Adipocyte (in vitro differentiated cells): ENCODE data around the gene MRPL11.

Experiments used
- DNase-seq: peaks from one replicate; pipeline ENCODE4 v3.0.0-alpha.2; 2015; ENCODE audit warnings: low read depth
- H3K27me3 ChIP-seq: replicated peaks from 2 replicates; pipeline ENCODE4 v1.7.0; 2013; ENCODE audit warnings: mild to moderate bottlenecking, low read length, moderate library complexity; ENCODE audit not compliant: control insufficient read depth, insufficient read depth
- H3K36me3 ChIP-seq: 2 replicates; pipeline ENCODE4 v1.7.0; 2013; ENCODE audit warnings: low read length, mild to moderate bottlenecking, moderate library complexity; ENCODE audit not compliant: control insufficient read depth, insufficient read depth, severe bottlenecking
- H3K4me1 ChIP-seq: 2 replicates; pipeline ENCODE4 v1.7.0; 2013; ENCODE audit warnings: mild to moderate bottlenecking, low read length, moderate library complexity; ENCODE audit not compliant: control insufficient read depth, insufficient read depth
- H3K4me3 ChIP-seq: 2 replicates; pipeline ENCODE4 v1.7.0; 2013; ENCODE audit warnings: mild to moderate bottlenecking, low read length, moderate library complexity
- H3K9ac ChIP-seq: 2 replicates; pipeline ENCODE4 v1.7.0; 2013; ENCODE audit warnings: mild to moderate bottlenecking, low read length, moderate library complexity
- H3K9me3 ChIP-seq: 2 replicates; pipeline ENCODE4 v1.7.0; 2013; ENCODE audit warnings: mild to moderate bottlenecking, low read length, moderate library complexity; ENCODE audit not compliant: control insufficient read depth

MRPL11 gene

DNA sequence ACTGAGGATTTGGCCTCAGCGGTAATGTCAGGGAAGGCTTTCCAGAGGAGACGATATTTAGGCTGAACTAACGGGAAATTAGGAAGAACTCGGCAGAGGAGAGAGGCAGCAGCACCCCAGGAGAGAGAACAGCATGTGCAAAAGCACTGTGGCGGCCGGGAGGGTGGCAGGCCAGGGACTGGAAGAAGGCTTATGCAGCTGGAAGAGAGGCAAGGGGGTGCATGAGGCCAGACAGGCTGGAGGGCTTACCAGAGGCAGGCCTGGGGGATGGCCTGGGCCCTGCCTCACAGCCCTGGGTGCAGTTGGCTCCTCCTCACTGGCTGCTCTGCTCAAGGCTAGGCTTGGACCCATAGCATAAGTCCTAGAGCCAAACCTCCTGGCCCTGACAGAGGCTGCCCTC, 25.5 kb downstream of the MRPL11 start:
- H3K9me3 ChIP-seq, result no peaks in the 10 kb centered on the region
- no peaks in the 10 kb centered on the region for H3K36me3 ChIP-seq
- no peak overlapping the region for H3K9ac ChIP-seq
- no peaks in the 10 kb centered on the region for H3K27me3 ChIP-seq
- peaks cover 23% of the 10 kb centered on the region for H3K4me1 ChIP-seq
- H3K4me3 ChIP-seq, result no peak overlapping the region
- no peak for DNase-seq

DNA sequence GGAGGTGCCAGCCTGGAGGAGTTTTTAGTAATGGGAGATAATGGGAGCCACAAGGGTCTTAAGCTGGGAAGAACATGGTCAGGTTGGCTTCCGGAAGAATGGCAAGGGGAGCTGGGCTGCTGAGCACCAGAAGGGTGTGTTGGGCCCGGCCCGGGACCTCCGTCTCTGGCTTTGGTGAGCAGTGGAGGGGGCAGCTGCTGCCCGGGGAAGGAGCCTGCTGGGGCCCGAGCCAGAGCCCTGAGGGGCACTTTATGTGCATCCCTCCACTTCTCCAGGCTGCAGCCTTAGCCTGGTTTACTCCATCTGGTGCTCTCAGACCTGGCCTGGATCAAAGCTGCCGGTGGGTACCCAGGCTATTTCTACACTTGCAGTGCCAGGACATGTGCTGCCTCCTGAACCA, 26.5 kb downstream of the MRPL11 start:
- Histone ChIP-seq H3K9ac (no peak overlapping the region), H3K4me1 (peaks cover 13% of the 10 kb centered on the region), H3K9me3 (no peaks in the 10 kb centered on the region), H3K27me3 (peaks cover 5% of the 10 kb centered on the region), H3K4me3 (no peak overlapping the region), H3K36me3 (no peaks in the 10 kb centered on the region)
- no peak for DNase-seq

DNA sequence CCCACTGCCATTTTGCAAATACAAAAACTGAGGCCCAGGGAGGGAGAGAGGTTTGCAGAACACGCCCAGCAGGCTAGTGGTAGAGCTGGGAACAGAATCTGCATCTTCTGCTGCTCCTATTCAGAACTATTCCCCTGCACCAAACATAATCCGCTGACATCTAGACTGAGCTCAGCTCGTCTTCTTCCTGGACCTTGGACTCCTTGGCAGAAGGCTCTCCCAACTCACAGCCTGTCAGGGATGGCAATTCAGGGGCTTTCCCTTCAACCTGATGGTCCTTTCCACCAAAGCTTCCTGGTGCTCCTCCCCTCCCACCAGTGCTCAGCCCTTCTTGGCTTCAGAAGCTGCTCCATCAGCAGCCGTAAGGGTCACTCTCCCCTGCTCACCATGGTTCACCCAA, 27.3 kb downstream of the MRPL11 start:
- no peak for DNase-seq
- Histone ChIP-seq H3K4me3 (no peak overlapping the region), H3K9me3 (no peaks in the 10 kb centered on the region), H3K9ac (no peak overlapping the region), H3K4me1 (peaks cover 8% of the 10 kb centered on the region), H3K36me3 (no peaks in the 10 kb centered on the region), H3K27me3 (peaks cover 13% of the 10 kb centered on the region)

DNA sequence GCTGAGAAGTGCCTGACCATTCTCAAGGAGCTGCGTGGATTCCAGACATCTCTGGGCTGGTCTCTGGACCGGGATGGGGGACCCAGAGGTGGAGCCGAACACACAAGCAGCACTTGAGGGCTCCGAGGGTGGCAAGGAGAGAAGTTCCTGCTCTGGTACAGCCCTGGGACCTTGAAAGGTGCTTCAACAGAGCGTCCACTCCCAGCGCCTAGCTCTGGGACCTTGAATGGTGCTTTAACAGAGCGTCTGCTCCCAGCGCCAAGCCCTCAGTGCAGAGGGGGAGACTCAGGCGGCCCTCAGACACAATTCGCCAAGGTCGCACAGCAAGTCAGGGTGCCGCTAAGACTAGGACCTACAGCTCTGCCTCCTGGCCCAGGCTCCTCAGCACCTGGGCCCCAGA, 28.5 kb downstream of the MRPL11 start:
- no peak overlapping the region for H3K4me3 ChIP-seq
- peaks cover 8% of the 10 kb centered on the region for H3K4me1 ChIP-seq
- no peaks in the 10 kb centered on the region for H3K36me3 ChIP-seq
- H3K9ac ChIP-seq, result no peak overlapping the region
- H3K9me3 ChIP-seq, result no peaks in the 10 kb centered on the region
- no peak for DNase-seq
- peaks cover 23% of the 10 kb centered on the region for H3K27me3 ChIP-seq

DNA sequence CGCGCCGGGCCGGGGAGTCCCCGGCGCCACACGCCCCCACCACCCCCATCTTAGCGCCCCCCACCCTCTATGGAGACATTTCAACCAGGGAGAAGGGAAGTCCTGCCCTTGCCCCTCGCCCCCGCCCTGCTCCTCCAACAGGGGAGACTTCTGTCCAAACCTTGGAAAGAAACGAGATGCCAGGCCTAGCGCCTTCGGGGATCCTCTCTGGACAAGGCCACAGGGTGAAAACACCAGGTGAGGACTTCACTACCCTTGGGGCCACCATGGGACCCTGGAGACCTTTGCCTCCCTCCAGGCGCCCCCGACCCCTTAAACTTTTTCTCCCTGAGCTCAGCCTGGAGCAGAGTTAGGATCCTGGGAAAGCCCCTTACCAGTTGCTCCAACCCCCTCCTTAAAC, 29.4 kb downstream of the MRPL11 start:
- Histone ChIP-seq H3K27me3 (peaks cover 33% of the 10 kb centered on the region), H3K9ac (no peak overlapping the region), H3K36me3 (no peaks in the 10 kb centered on the region), H3K4me1 (peaks cover 4% of the 10 kb centered on the region), H3K9me3 (no peaks in the 10 kb centered on the region), H3K4me3 (no peak overlapping the region)
- DNase-seq, result no peak

DNA sequence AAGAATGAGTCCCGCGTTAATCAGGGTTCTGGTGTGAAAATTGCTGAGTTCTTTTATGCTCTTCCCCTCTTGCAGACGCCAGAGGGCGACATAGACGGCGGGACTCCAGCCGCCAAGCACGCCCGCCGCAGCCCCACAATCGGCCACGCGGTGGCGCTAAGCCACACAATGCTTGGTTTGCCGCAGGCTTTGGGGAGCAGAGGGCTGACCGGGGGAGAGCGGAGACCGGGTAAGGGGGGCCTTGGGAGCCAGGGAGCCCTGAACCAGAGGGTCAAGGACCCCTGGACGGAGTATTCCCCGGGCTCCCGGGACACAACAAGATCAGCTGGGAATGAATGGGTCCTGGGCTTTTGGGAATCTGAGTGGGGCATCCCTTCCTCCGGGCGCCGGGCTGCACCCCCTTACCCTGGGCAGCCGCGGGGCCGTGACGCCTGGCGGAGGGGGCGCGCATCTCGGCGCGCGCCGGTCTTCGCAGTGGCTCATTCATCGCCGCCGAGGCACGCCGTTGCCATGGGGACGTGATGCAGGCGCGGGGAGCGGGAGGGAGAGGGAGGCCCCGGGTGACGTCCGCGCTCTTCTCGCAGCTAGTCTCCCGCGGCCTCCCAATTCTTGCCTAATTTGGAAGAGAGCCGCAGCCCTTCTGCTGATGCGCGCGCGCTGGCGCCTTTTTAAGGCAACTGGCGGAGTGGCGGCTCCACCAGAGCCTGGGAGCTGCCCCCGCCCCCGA, 30.0 kb downstream of the MRPL11 start:
- Histone ChIP-seq H3K4me1 (no peaks in the 10 kb centered on the region), H3K4me3 (peak overlapping the region; percentile 78), H3K27me3 (peaks cover 38% of the 10 kb centered on the region), H3K36me3 (no peaks in the 10 kb centered on the region), H3K9ac (no peak overlapping the region), H3K9me3 (no peaks in the 10 kb centered on the region)
- DNase-seq, result peak; percentile 97

DNA sequence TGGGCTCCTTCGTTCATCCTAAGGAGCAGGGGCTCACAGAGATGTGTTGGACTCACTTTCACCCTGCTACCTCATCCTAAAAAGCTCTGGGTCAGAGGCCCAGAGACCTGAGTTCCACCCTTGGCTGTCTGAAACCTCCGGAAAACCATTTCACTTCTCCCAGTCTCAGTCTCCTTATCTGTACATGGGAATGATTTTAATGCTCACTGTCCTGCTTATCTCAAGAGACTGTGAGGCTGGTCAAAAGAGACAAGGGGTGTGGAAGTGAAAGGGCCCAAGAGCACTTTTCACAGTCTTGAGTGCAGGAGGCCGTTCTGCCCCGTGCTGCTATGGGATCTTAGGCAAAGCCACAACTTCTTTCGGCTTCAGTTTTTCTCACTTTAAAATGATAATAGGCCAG, 31.0 kb downstream of the MRPL11 start:
- Histone ChIP-seq H3K36me3 (no peaks in the 10 kb centered on the region), H3K4me1 (no peaks in the 10 kb centered on the region), H3K27me3 (peaks cover 48% of the 10 kb centered on the region), H3K4me3 (no peak overlapping the region), H3K9me3 (no peaks in the 10 kb centered on the region), H3K9ac (no peak overlapping the region)
- no peak for DNase-seq

DNA sequence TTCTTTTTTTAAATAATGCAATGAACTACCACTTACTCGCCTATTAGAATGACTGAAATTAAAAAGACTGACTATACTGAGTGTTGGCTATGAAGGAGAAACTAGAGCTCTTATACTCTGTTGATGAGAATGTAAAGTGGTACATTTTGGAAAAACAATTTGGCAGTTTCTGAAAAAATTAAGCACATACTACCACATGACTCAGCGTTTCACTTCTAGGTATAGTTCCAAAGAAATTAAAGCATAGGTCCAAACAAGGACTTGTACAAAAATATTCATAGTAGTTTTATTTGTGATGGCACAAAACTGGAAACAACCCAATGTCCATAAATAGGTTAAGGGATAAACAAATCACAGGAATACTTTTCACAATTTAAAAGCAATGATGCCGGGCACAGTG, 44.7 kb downstream of the MRPL11 start:
- Histone ChIP-seq H3K36me3 (no peaks in the 10 kb centered on the region), H3K9ac (no peak overlapping the region), H3K9me3 (no peaks in the 10 kb centered on the region), H3K27me3 (peaks cover 21% of the 10 kb centered on the region), H3K4me1 (no peaks in the 10 kb centered on the region), H3K4me3 (no peak overlapping the region)
- no peak for DNase-seq

DNA sequence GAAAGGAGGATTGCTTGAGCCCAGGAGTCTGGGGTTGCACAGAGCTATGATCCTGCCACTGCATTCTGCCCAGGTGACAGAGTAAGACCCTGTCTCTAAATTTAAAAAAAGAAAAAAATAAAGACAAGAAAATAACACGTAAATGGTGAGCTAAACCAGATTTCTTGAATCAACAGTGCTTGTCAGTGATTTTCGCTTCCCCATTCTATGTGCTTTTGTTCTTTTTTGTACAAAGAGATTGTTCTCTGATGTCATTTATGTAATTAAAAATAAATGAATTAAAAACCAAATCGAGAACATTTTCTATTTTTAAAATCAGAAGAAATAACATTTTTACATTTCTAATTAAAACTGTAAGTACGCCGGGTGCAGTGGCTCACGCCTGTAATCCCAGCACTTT, 47.3 kb downstream of the MRPL11 start:
- no peaks in the 10 kb centered on the region for H3K9me3 ChIP-seq
- DNase-seq, result no peak
- H3K36me3 ChIP-seq, result no peaks in the 10 kb centered on the region
- H3K4me3 ChIP-seq, result no peak overlapping the region
- H3K4me1 ChIP-seq, result peaks cover 5% of the 10 kb centered on the region
- H3K27me3 ChIP-seq, result peaks cover 17% of the 10 kb centered on the region
- H3K9ac ChIP-seq, result no peak overlapping the region

DNA sequence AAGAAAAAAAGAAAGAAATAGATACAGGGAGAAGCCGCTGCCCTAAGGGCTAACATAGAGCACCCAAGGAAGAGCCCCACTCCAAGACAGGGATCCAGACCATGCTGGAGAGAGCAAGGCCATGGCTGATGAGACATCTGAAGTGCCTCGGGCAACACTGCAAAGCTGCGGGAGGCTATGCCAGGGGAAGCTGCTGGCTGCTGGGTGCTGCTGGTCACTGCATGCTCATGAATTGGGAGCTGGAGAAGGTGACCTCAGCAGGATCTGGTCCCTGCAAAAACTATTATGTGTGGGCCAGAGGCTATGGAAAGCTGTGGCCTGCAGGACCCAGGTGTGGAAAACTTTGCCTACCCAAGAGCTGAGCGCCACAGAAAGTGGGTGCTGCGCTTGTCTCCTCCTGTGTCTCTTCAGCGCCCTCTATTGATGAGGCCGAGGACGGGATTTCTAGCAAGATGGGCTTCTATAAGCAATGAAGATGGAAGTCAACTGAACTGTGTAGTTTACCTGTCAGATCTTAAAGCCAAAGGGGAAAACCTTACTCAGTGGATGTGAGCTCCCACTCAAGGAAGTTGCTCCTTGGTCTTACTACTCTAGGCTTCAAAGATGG, 49.8 kb downstream of the MRPL11 start:
- Histone ChIP-seq H3K9me3 (no peaks in the 10 kb centered on the region), H3K27me3 (peaks cover 14% of the 10 kb centered on the region), H3K4me1 (peaks cover 7% of the 10 kb centered on the region), H3K36me3 (no peaks in the 10 kb centered on the region), H3K4me3 (no peak overlapping the region), H3K9ac (no peak overlapping the region)
- DNase-seq, result peak; percentile 83

DNA sequence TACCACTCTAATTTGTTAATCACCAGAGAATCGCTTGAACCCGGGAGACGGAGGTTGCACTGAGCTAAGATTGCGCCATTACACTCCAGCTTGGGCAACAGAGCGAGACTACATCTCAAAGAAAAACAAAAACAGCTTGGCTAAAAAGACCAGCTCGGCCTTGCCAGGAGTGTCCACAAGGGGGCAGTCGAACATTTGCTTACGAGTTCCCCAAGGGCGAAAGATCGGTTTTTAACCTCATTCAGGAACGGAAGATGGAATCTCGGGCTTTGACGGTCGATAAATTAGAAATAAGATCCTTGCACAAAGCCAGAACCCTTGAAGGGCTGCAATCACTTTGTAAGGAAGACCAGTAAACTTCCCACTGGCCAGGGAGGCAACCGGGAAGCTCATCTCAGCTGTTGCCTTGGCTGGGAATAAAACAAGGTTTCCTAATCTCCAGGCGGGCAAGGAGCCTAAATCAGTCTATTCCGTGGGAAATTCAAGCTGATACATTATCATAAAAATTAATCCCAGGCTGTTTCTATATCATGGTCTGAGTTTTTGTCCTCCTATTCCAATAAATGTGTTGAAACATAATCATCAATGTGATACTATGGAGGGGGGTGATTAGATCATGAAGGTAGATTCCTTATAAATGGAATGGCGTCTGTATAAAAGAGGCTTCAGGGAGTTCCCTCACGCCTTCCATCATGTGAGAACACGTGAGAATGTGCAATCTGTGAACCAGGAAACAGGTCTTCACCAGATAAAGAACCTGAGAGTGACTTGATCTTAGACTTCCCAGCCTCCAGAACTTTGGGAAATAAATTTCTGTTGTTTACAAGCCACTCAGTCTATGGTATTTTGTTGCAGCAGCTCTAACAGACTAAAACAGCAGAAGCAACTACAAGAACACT, 52.2 kb downstream of the MRPL11 start:
- Histone ChIP-seq H3K36me3 (no peaks in the 10 kb centered on the region), H3K27me3 (peaks cover 10% of the 10 kb centered on the region), H3K9me3 (no peaks in the 10 kb centered on the region), H3K4me3 (peak overlapping the region; percentile 75), H3K9ac (peak overlapping the region; percentile 70), H3K4me1 (peaks cover 7% of the 10 kb centered on the region)
- DNase-seq, result peak; percentile 96
